ENCODE measurements around the gene ATP5F1D. TPM values are rescaled to one million over a fixed set of nuclear protein-coding genes. Genes with fewer than 3 reads are reported as not detected.

The ATP5F1D gene
- total RNA-seq, 1 experiment from 2014 or later = 42.4 TPM

- Histone ChIP-seq H3K36me3 (peaks cover 81% of the 10 kb centered on the region), H3K27ac (no peak overlapping the region), H3K27me3 (replicated peaks) (no peaks in the 10 kb centered on the region), H3K4me3 (no peak overlapping the region), H3K4me1 (replicated peaks) (peaks cover 4% of the 10 kb centered on the region; the same call in 1 of the 2 replicates), H3K9me3 (replicated peaks) (no peaks in the 10 kb centered on the region)
- no peak for DNase-seq (ENCODE audit: low read depth in 1 of 2, low spot score in 2 of 2)
Measured at GRCh38 chr19:1224847-1225246, 16.7 kb upstream of the ATP5F1D start.

- no peak overlapping the region for H3K4me3 ChIP-seq
- no peaks in the 10 kb centered on the region for H3K27me3 ChIP-seq (replicated peaks)
- peaks cover 4% of the 10 kb centered on the region; the same call in 1 of the 2 replicates for H3K4me1 ChIP-seq (replicated peaks)
- H3K36me3 ChIP-seq = peaks cover 73% of the 10 kb centered on the region
- no peak for DNase-seq (ENCODE audit: low read depth in 1 of 2, low spot score in 2 of 2)
- H3K9me3 ChIP-seq (replicated peaks) = no peaks in the 10 kb centered on the region
- H3K27ac ChIP-seq = no peak overlapping the region
Measured at GRCh38 chr19:1225440-1226226, 15.9 kb upstream of the ATP5F1D start.

GRCh38 chr19:1226227-1226518 is 15.4 kb upstream of the ATP5F1D start:
- Histone ChIP-seq H3K27me3 (replicated peaks) (no peaks in the 10 kb centered on the region), H3K9me3 (replicated peaks) (no peaks in the 10 kb centered on the region), H3K27ac (no peak overlapping the region), H3K4me3 (no peak overlapping the region), H3K36me3 (peaks cover 67% of the 10 kb centered on the region), H3K4me1 (replicated peaks) (peaks cover 4% of the 10 kb centered on the region; the same call in 1 of the 2 replicates)
- no peak for DNase-seq (ENCODE audit: low read depth in 1 of 2, low spot score in 2 of 2)

GRCh38 chr19:1226522-1227303 is 14.8 kb upstream of the ATP5F1D start:
- Histone ChIP-seq H3K4me1 (replicated peaks) (peaks cover 4% of the 10 kb centered on the region; the same call in 1 of the 2 replicates), H3K27ac (no peak overlapping the region), H3K36me3 (peaks cover 62% of the 10 kb centered on the region), H3K9me3 (replicated peaks) (no peaks in the 10 kb centered on the region), H3K27me3 (replicated peaks) (no peaks in the 10 kb centered on the region), H3K4me3 (no peak overlapping the region)
- no peak for DNase-seq (ENCODE audit: low read depth in 1 of 2, low spot score in 2 of 2)

GRCh38 chr19:1227304-1228054 is 14.1 kb upstream of the ATP5F1D start:
- DNase-seq (ENCODE audit: low read depth in 1 of 2, low spot score in 2 of 2) = no peak
- no peak overlapping the region for H3K4me3 ChIP-seq
- H3K9me3 ChIP-seq (replicated peaks) = no peaks in the 10 kb centered on the region
- peaks cover 4% of the 10 kb centered on the region; the same call in 1 of the 2 replicates for H3K4me1 ChIP-seq (replicated peaks)
- peaks cover 54% of the 10 kb centered on the region for H3K36me3 ChIP-seq
- no peaks in the 10 kb centered on the region for H3K27me3 ChIP-seq (replicated peaks)
- no peak overlapping the region for H3K27ac ChIP-seq

GRCh38 chr19:1228161-1228957 is 13.2 kb upstream of the ATP5F1D start:
- Histone ChIP-seq H3K27me3 (replicated peaks) (no peaks in the 10 kb centered on the region), H3K4me1 (replicated peaks) (no peaks in the 10 kb centered on the region), H3K36me3 (peaks cover 46% of the 10 kb centered on the region), H3K27ac (no peak overlapping the region), H3K4me3 (no peak overlapping the region), H3K9me3 (replicated peaks) (no peaks in the 10 kb centered on the region)
- no peak for DNase-seq (ENCODE audit: low read depth in 1 of 2, low spot score in 2 of 2)

- Histone ChIP-seq H3K27ac (no peak overlapping the region), H3K9me3 (replicated peaks) (no peaks in the 10 kb centered on the region), H3K4me1 (replicated peaks) (no peaks in the 10 kb centered on the region), H3K27me3 (replicated peaks) (no peaks in the 10 kb centered on the region), H3K4me3 (no peak overlapping the region), H3K36me3 (peaks cover 36% of the 10 kb centered on the region)
- no peak for DNase-seq (ENCODE audit: low read depth in 1 of 2, low spot score in 2 of 2)
Measured at GRCh38 chr19:1229056-1229923, 12.3 kb upstream of the ATP5F1D start.

GRCh38 chr19:1229924-1230782 is 11.4 kb upstream of the ATP5F1D start:
- H3K9me3 ChIP-seq (replicated peaks) = no peaks in the 10 kb centered on the region
- no peak overlapping the region for H3K27ac ChIP-seq
- no peak overlapping the region for H3K4me3 ChIP-seq
- DNase-seq (ENCODE audit: low read depth in 1 of 2, low spot score in 2 of 2) = no peak
- no peaks in the 10 kb centered on the region for H3K4me1 ChIP-seq (replicated peaks)
- H3K27me3 ChIP-seq (replicated peaks) = no peaks in the 10 kb centered on the region
- H3K36me3 ChIP-seq = peaks cover 36% of the 10 kb centered on the region

- no peak for DNase-seq (ENCODE audit: low read depth in 1 of 2, low spot score in 2 of 2)
- no peaks in the 10 kb centered on the region for H3K9me3 ChIP-seq (replicated peaks)
- no peaks in the 10 kb centered on the region for H3K27me3 ChIP-seq (replicated peaks)
- peaks cover 33% of the 10 kb centered on the region for H3K36me3 ChIP-seq
- no peak overlapping the region for H3K4me3 ChIP-seq
- H3K4me1 ChIP-seq (replicated peaks) = peaks cover 4% of the 10 kb centered on the region
- H3K27ac ChIP-seq = no peak overlapping the region
Measured at GRCh38 chr19:1230783-1231489, 10.6 kb upstream of the ATP5F1D start.

- Histone ChIP-seq H3K27ac (no peak overlapping the region), H3K27me3 (replicated peaks) (peaks cover under 1% of the 10 kb centered on the region; the same call in 1 of the 2 replicates), H3K4me1 (replicated peaks) (peaks cover 13% of the 10 kb centered on the region), H3K9me3 (replicated peaks) (no peaks in the 10 kb centered on the region), H3K4me3 (no peak overlapping the region), H3K36me3 (peaks cover 22% of the 10 kb centered on the region)
- no peak for DNase-seq (ENCODE audit: low read depth in 1 of 2, low spot score in 2 of 2)
Measured at GRCh38 chr19:1231729-1232637, 9.6 kb upstream of the ATP5F1D start.

GRCh38 chr19:1232652-1233072 is 8.9 kb upstream of the ATP5F1D start:
- Histone ChIP-seq H3K36me3 (peaks cover 15% of the 10 kb centered on the region), H3K27me3 (replicated peaks) (peaks cover 5% of the 10 kb centered on the region), H3K4me1 (replicated peaks) (peaks cover 20% of the 10 kb centered on the region), H3K9me3 (replicated peaks) (no peaks in the 10 kb centered on the region), H3K27ac (no peak overlapping the region), H3K4me3 (no peak overlapping the region)
- DNase-seq (ENCODE audit: low read depth in 1 of 2, low spot score in 2 of 2) = no peak

Measured in SJSA1 (cell line).